ENCODE measurements around the gene CBFA2T3. TPM values are rescaled to one million over a fixed set of nuclear protein-coding genes. Genes with fewer than 3 reads are reported as not detected.

CBFA2T3 gene
- total and polyA plus RNA-seq, 9 donors = 0.53 to 2.8 (median 1.2) TPM; not detected in 1

GRCh38 chr16:88863426-88863825 lies 113.6 kb downstream of the CBFA2T3 start:
- 64 to 82% (median 78%) methylated on average over 13 of the region's 13 CpGs for WGBS, 3 donors
- Histone ChIP-seq H3K36me3 (no peaks in the 10 kb centered on the region), H3K9me3 (no peaks in the 10 kb centered on the region), H3K4me1 (ENCODE audit: insufficient read depth) (no peaks in the 10 kb centered on the region), H3K27ac (no peak overlapping the region), H3K27me3 (no peaks in the 10 kb centered on the region), H3K4me3 (no peak overlapping the region)
- intact Hi-C loops (cut with DNase I) = loop anchor here in 1 of 4 donors (10.0 kb wide), 1 partner anchor 119 kb away; no protein-coding TSS in a partner anchor
- no peak for DNase-seq
- TF ChIP-seq, protein P1, sequence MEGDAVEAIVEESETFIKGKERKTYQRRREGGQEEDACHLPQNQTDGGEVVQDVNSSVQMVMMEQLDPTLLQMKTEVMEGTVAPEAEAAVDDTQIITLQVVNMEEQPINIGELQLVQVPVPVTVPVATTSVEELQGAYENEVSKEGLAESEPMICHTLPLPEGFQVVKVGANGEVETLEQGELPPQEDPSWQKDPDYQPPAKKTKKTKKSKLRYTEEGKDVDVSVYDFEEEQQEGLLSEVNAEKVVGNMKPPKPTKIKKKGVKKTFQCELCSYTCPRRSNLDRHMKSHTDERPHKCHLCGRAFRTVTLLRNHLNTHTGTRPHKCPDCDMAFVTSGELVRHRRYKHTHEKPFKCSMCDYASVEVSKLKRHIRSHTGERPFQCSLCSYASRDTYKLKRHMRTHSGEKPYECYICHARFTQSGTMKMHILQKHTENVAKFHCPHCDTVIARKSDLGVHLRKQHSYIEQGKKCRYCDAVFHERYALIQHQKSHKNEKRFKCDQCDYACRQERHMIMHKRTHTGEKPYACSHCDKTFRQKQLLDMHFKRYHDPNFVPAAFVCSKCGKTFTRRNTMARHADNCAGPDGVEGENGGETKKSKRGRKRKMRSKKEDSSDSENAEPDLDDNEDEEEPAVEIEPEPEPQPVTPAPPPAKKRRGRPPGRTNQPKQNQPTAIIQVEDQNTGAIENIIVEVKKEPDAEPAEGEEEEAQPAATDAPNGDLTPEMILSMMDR (IDR thresholded peaks at IDR 0.05) = no peak
- TF ChIP-seq EP300 (IDR thresholded peaks at IDR 0.05) = no peak
- no peak for TF ChIP-seq POLR2A (IDR thresholded peaks at IDR 0.05)

- DNase-seq = no peak
- intact Hi-C loops (cut with DNase I) = loop anchor here in 1 of 4 donors (10.0 kb wide), 1 partner anchor 118 kb away; no protein-coding TSS in a partner anchor
- Histone ChIP-seq H3K4me3 (no peak overlapping the region), H3K27me3 (no peaks in the 10 kb centered on the region), H3K4me1 (ENCODE audit: insufficient read depth) (peaks cover under 1% of the 10 kb centered on the region), H3K27ac (no peak overlapping the region), H3K36me3 (no peaks in the 10 kb centered on the region), H3K9me3 (no peaks in the 10 kb centered on the region)
- TF ChIP-seq EP300 (IDR thresholded peaks at IDR 0.05) (no peak), POLR2A (IDR thresholded peaks at IDR 0.05) (no peak)
- TF ChIP-seq, protein P1 (IDR thresholded peaks at IDR 0.05) = no peak
- WGBS, 3 donors = 87 to 93% (median 89%) methylated on average over 25 of the region's 25 CpGs
These were observed 114.0 kb downstream of the CBFA2T3 start for GRCh38 chr16:88862968-88863367.

DNA sequence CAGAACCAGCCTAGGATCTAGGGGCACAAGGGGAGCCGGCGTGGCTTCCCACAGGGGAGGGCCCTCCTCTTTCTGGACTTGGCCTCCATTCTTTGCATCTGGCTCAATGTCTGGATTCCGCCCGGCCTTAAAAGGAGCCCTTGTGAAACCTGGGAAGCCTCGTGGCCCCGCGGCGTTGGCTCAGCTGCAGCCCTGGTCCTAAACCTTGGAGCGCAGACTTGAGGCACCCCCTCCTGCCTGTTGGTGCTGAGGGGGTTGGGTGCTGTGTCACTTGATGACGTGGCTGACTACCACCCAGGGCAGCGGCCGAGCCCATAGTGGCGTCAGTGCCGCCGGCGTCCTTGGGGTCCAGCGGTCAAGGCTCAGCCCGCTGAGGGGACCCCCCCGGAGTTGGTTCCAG lies 115.6 kb downstream of the CBFA2T3 start:
- H3K36me3 ChIP-seq = no peaks in the 10 kb centered on the region

GRCh38 chr16:88859381-88860091 lies 117.5 kb downstream of the CBFA2T3 start:
- H3K4me3 ChIP-seq = no peak overlapping the region
- no peaks in the 10 kb centered on the region for H3K27me3 ChIP-seq
- TF ChIP-seq, protein P1 (IDR thresholded peaks at IDR 0.05) = no peak
- TF ChIP-seq POLR2A (IDR thresholded peaks at IDR 0.05) (no peak), EP300 (IDR thresholded peaks at IDR 0.05) (no peak)
- no peak for DNase-seq
- 63 to 71% (median 67%) methylated on average over 20 of the region's 20 CpGs for WGBS, 3 donors
- peaks cover 5% of the 10 kb centered on the region for H3K4me1 ChIP-seq (ENCODE audit: insufficient read depth)
- intact Hi-C loops (cut with DNase I) = loop anchor here in 3 of 4 donors (5.0 to 10.0 kb wide), 3 partner anchors 42 to 115 kb away; partner anchors contain the start of gene APRT (in 1 of the 3)
- no peaks in the 10 kb centered on the region for H3K36me3 ChIP-seq
- H3K9me3 ChIP-seq = no peaks in the 10 kb centered on the region
- H3K27ac ChIP-seq = no peak overlapping the region

More for the DNA sequence above, 115.6 kb downstream of the CBFA2T3 start:
- Histone ChIP-seq H3K4me1 (ENCODE audit: insufficient read depth) (peaks cover 4% of the 10 kb centered on the region), H3K9me3 (no peaks in the 10 kb centered on the region), H3K27ac (no peak overlapping the region), H3K27me3 (no peaks in the 10 kb centered on the region), H3K4me3 (no peak overlapping the region)
- intact Hi-C loops (cut with DNase I) = loop anchor here in 1 of 4 donors (10.0 kb wide), 1 partner anchor 117 kb away; no protein-coding TSS in a partner anchor
- no peak for TF ChIP-seq EP300 (IDR thresholded peaks at IDR 0.05)
- TF ChIP-seq POLR2A (IDR thresholded peaks at IDR 0.05) = no peak
- TF ChIP-seq, protein P1 (IDR thresholded peaks at IDR 0.05) = no peak
- no peak for DNase-seq
- 85 to 90% (median 90%) methylated on average over 18 to 19 of the region's 19 CpGs for WGBS, 3 donors
